ENCODE measurements around the gene ASCL2.
"Not testable (repeated sequence)": the region's sequence is repeated elsewhere in the genome, so short reads cannot be mapped to it uniquely, and the experiment has no call there.

ASCL2 gene

DNA sequence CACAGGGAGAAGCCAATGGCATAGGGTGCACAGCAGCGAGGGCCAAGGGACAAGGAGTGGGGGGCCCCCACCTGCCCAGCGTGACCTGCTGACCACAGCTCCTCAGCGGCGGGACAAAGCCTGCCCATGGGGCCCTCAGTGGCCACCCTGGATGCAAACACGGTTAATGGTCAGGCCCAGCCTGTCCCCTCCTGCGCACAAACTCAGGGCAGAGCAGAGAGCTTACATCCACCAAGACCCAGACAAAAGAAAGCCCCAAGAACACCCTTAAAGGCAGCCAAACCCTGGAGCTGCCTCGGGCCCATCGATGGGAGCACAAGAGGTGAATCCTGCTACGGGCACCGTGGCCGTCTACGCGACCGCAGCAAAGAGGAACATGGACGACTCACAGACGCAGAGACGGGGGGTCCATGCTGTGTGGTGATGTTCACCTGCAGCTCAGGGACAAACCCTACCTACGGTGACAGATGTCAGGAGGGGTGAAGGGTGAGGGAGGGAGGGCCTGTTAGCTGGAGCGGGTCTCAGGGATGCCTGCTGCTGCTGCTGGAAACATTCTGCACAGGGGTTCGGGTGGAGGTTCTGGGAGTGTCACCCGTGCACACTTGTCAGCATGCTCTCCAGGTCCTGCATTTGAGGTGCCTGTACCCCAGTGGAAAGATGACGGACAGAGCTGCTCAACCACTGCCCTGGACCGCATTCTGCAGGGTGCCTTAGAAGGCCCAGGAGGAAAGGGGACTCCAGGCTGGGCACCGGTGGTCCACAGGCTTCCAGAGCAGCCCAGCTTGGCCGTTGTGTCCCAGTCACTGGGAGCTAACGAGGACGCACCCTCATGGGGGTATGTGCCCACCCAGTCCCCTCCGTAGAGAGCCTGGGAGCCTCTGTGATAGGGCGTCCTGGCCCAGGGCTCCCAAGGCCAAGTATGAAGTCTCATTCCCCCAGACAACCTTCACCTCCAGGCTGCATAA, 11.6 kb downstream of the ASCL2 start:
- no peak for DNase-seq

DNA sequence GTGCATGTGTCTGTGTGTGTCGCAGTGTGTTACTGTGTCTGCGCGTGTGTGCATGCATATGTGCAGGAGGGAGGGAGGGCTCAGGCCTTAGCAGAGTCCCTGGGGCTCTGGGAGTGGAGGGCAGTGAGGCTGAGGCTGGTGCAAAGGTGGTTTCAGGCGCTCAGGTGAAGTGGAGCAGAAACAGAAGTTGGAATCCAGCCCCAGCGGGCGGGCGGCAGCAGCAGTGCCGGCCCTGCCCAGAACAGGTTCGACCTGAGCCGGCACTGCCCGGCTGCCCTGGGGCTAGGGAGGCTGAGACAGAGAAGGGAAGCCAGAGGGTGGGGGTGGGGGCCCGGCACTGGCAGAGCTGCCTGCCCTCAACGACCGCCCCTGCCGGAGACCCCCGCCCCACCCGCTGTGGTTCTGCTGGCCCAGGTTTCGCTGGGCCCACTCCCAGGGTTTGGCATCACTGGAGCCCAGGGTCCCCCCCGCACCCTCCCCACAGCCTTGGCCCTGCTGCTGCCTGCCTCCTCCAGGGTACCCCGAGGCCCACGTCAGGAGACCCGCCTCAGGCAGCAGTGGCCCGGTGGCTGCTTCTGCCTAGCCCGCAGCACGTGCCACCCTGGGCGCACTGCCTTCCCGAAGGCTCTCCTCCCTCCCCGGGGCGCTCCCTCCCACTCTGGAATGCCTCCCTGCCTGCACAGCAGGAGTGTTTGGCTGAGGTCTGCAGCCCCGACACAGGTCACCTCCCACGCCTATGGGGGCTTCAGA, 13.3 kb downstream of the ASCL2 start:
- no peak for DNase-seq

DNA sequence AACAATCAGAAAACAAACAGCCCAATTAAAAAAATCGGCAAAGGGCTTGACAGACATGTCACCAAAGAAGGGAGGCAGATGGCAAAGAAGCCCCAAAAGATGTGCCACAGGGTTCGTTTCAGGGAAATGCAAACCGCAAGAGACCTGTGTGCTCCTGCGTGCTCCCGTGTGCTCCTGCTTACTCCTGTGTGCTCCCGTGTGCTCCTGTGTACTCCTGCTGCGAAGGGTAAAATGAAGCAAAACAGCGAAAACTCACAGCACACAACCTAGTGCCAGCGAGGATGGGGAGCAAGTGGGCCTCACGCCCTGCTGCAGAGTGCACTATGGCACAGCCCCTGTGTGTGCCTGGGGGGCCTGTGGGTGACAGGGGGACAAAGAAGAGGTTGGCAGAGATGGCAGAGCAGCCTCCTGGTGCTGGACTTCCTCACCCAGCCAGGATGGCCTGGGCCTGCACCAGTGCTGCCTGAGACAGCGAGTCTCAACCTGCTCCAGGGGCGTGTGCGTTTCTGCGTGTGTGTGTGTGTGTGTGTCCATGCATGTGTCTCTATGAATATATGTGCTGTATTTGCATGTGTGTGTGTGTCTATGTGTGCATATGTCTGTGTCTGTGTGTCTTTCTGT, 14.0 kb downstream of the ASCL2 start:
- no peak for DNase-seq

DNA sequence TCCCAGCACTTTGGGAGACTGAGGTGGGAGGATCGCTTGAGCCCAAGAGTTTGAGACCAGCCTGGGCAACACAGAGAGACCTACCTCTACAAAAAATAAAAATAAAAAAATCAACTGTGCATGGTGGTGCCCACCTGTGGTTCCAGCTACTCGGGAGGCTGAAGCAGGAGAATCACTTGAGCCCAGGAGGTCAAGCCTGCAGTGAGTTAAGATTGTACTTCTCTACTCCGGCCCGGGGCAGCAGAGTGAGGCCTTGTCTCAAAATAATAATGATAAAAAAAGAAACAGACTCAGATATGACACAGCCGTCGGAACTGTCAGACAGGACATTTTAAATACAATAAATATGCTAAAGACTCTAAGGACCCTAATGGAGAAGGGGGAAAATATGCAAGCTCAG, 18.4 kb downstream of the ASCL2 start:
- no peak for DNase-seq

DNA sequence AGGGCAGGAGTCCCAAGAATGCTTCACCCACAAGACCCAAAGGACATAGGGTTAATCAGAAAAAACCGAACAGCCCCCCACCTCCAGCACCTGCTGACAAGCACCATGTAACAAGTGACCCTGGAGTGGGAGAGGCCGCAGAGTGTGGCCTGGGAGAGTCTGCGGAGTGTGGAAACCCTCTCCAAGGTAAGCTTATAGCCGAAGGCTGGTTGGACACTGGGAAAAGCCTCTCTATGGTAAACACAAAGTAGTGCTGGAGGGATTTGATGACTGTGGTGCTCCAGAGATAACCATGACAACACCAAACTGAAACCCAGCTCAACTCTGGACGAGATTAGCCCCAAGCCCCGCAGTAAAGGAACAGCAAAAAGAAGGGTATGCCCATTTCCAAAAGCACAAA, 19.2 kb downstream of the ASCL2 start:
- DNase-seq: no peak

DNA sequence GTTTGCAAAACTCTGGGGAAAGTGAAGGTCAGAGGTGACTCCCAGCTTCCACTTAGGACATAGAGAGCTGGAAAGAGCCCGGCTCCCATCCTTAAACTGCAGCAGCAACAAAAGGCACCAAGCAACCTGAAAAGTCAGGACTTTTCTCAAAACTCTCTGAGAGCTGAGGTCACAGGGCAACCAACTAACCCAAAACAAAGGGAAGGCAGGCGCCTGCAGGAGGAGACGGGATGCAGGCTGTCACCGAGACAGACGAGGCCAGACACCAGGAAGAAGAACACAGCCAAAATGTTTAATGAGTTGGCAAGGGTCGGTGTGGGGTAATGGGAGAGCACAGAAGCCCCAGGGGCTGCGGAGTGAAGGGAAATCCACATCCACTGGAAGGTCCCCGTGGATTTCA, 19.9 kb downstream of the ASCL2 start:
- no peak for DNase-seq

DNA sequence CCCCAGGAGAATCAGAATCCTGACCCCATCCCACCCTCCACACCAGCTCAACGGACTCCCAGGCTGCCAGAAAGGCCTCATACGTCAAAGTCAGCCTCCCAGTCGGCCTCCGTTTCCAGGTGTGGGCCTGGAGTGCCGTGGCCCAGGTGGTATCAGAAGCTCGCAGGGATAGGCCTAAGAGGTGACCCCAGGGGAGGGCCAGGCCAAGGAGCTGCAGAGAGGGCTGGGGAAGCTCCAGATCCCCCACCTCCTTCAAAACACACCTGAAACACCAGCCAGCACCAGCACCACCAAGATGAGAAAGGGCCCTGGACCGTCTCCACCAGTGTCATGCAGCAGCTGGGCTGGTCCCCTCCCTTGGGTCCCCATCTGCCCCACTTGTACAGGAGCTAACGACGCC, 20.3 kb downstream of the ASCL2 start:
- no peak for DNase-seq

DNA sequence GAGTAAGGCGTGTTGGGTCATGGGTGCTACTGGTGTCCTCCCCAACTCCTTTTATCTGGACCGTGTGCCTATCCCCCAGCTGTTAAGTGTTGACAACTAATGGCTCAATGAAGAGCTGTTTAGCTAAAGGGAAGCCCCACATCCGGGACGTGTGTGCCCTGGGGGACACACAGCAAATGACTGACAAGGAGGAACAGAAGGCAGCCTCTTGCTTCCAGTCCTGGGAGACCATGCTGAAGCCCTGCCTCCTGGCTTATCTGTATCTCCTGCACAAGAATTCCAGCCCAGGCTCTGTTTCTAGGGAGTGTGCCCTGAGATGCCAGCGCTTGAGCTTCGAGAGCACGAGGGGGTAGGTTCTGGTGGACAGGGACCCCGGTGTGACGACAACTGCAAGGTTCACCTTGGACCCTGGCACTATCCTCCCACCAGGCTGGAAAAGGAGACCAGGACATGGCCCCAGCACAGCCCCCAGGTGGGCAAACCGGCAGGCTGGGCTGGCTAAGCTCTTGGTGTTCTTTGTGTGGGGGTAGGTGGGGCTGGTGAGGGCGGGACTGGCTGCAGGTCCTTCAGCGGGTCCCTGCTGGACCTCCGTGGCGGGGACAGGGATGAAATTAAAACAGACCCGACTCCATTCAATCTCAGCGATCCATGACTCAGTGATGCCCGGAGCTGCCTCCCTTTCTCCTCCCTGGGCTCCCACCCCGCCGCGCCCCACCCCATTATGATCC, 21.0 kb downstream of the ASCL2 start:
- DNase-seq: no peak

DNA sequence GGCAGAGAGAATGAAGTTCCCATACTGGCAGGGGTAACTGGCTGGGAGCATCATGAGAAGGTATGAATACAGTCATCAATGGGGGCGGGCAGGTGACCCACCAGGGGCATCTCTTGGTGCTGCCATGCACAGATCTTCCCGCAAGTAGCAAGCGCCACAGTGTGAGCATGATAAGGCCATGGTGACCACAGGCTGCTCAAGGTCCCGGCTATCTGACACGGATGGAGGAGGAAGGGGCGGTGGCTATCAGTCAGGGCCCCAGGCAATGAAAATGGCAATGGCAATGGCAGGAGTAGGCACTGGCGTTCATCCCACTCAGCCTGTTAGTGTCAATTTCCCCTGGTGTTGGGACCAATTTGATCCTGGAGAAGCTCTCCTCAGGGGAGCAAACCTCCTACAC, 21.6 kb downstream of the ASCL2 start:
- DNase-seq: no peak

DNA sequence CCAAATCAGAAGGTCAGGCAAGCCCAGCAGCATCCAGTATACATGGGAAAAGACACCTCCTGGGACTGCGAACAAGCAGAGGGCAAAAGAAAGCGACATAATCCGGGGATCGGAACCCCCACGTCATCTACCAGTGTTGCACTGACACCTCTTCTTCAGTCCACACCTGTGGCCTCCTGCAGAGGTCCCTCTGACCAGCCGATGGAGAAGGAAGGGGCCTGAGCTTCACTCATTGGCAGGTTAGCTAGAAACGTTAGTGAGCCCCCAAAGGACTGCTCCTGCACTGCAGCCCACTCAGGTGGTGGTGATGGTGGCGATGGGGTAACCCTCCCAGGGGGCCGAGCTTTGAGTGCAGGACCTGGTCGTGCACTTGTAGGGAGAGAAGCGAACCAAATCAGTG, 22.1 kb downstream of the ASCL2 start:
- DNase-seq: no peak

DNA sequence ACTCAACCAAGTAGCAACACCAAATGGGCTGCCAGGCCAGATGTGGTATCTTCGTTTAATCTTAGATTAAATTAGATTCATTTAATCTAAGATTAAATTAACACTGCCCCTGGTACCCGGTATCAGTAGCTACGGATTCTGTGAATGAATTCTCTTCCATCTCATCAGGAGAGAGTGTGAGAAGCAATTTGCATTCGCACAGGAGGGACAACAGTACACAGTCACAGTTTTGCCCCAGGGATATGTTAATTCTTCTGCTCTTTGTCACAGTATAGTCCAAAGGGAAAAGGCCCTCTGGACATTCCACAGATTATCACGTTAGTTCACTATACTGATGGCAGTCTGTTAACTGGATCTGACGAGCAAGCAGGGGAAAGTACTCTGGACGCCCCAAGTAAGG, 22.9 kb downstream of the ASCL2 start:
- no peak for DNase-seq

DNA sequence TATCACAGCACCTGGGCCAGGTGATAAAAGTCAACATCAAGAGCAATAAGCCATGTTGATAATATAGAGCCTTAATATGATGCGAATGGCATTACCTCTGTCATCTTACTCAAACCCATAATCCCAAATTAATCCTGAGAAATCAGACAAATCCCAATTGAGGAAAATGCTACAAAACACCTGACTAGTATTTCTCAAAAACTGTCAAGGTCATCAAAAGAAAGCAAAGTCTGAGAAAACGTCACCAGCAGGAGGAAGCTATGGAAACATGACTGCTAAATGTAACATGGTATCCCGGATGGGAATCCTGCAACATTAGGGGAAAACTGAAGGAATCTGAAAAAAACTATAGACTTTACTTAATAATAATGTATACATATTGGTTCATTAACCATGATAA, 29.6 kb downstream of the ASCL2 start:
- no peak for DNase-seq

DNA sequence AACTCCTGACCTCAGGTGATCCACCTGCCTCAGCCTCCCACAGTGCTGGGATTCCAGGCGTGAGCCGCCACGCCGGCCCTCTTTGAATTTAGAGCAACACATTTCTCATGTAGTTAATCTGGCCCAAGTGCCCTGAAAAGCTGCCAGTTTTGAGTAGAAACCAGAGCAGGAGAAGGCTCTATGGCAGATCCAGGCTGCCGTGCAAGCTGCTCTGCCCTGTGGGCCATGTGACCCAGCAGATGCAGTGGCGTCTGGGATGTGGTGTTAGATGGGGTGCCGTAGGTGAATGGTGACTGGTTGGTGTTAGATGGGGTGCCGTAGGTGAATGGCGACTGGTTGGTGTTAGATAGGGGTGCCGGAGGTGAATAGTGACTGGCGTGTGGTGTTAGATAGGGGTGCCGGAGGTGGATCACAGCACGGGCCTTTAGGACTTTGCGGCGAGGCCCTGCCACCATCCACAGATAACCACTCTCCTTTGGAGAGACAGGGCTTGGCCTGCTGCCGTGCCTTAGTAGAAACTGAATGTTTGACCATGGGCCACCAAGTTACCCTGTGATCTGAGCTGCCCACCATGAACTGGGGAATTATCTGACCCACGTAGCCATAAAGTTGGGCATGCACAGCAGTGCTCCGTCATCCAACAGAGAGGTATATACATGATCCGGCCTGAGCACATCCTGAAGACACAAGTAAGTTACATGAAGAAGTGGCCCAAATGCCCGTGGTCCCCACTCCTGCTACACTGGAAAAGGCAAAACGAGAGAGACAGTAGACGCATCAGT, 32.7 kb downstream of the ASCL2 start:
- DNase-seq: no peak

DNA sequence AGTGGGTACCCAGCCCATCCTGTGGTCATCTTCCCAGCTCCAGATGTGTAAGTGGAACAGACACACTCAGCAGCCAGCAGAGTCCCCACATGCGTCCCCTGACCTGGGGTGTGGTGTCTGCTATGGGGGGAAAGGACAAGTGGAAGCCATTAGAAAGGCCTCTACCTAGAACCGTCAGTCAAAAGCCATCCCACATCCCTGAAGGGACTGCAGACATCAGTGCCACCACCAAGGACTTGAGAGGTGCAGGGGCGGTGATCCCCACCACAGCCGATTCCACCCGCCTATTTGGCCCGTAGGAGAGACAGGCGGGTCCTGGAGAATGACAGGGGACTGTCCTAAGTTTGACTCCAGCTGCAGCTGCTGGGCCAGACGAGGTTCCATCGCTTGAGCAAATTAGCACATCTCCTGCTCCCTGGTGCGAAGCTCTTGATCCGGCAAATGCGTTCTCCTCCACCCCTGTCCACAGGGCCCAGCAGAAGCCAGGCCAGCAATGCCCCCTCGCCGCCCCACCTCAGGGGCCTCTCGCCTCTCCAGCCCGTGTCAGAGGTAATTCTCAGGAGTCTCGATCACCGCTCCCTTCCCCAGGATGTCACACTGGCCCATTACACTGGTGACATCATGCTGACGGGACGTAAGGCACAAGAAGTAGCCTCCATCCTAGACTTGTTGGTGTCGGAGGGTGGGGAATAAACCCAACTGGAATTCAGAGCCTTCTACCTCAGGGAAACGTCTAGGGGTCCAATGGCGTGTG, 33.8 kb downstream of the ASCL2 start:
- DNase-seq: not testable (repeated sequence)

DNA sequence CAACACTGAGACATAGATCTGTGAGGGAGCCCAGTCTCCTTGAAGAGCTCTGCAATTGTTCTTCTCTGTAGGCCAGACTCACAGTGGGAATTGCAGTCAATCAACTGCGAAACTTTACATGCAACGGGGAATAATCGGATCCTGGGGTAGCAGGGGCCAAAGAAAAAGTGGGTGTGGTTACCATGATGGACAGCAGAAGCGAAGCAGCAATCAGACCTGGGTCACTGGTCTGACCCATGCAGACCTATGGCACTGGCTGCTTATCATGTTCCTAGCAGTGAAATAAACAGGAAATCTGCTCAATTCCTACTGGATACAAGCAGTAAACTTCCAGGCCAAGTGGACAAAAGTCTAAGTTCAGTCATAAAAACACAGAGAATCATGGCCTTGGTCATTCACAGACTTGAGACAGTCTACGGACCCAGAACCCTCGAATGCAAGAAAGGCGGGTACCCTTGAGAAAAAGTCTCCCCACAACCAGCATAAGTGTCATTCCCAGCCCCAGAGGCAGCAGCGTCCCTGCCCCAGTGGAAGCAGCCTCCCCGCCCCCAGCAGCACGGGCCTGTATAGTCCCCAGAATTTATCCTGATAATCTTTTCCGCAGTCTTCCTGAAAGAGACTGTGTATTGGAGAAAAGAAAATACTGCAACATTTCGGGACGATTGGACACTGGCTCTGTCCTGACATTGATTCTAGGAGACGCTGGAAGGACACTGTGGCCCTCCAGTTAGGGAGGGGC, 34.6 kb downstream of the ASCL2 start:
- DNase-seq: no peak

DNA sequence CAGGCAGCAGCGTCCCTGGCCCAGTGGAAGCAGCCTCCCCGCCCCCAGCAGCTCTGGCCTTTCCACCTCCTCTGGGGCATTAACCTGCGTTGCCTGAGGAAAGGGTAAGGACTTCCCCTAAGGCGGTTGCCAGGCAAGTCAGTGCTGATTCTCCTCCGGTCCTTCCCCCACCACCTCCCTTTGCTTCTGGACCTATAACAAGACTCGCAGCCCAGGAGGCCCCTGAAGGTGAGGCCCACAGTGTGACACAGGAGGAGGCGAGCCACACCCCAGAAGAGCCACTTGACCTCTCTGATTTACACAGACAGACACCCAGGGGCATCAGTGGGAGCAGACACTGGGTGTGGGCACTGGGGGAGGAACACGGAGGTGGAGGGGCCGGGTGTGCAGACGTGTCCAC, 35.4 kb downstream of the ASCL2 start:
- no peak for DNase-seq

DNA sequence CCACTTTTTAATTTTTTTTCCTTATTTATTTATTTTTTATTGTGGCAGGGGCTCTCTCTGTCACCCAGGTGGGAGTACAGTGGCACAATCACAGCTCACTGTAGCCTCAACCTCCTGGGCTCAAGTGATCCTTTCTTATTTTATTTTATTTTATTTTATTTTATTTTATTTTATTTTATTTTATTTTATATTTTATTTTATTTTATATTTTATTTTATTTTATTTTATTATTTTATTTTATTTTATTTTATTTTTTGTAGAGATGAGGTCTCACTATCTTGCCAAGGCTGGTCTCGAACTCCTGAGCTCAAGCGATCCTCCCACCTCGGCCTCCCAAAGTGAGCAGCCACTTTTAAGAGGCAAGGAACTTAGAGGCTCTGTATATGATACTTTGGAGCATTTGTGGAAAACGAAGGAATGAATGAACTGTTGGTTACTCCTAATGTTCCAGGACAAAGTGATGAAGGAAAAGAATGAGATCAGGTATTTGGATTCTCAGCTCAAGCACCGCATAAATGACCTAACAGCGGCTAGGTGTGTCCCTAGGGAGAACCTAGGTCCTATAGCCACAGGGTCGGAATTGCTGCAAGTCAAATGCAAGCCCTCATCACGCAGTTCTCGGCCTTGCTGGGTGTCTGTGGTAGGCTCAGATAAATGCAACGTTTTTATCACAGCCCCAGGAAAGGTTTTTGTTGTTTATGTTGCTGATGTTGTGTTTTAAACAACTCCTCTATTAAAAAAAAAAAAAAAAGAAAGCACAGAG, 36.5 kb downstream of the ASCL2 start:
- DNase-seq: no peak

DNA sequence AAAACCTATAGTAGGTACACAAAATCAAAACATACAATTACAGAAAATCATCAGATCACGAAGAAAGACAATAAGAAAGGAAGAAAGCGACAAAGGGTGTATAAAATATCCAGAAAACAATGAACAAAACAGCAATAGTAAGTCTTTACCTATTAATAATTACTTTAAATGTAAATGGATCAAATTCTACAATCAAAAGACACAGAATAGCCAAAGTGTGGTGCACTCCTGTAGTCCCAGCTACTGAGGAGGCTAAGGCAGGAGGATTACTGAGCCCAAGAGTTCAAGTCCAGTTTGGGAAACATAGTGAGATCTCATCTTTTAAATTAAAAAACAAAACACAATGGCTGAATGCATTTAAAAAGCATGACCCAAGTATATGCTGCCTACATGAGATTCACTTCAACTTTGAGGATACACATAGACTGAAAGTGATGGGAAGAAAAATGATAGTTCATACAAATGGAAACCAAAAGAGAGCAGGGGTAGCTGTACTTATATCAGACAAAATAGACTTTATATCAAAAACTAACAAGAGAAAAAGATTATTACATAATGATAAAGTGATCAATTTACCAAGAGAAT, 40.6 kb downstream of the ASCL2 start:
- DNase-seq: no peak

DNA sequence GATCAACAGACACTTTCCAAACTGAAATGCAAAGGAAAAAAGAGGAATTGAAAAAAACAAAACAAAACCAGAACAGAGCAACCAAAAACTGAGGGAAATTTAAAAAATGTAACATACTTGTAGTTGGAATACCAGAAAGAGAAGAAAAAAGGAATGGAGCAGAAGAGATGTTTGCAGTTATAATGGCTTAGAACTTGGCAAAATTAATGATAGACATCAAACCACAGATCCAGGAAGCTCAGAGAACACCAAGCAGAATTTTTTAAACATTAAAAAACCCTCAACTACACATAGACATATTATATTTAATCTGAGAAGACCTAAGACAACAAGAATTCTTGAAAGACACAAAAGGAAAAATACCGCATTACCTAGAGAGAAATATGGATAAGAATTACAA, 46.1 kb downstream of the ASCL2 start:
- DNase-seq: no peak
